ENCODE data around the gene PSPC1. TPM values are rescaled to one million over a fixed set of nuclear protein-coding genes. Genes with fewer than 3 reads are reported as not detected.

The PSPC1 gene
- polyA plus RNA-seq, 1 experiment: 42.9 TPM

GRCh38 chr13:19810996-19811881, 28.5 kb upstream of the PSPC1 start:
- TF ChIP-seq CTCF (IDR thresholded peaks at IDR 0.05; ENCODE audit: low read depth, low read length): no peak
- Histone ChIP-seq H3K4me3 (ENCODE audit: low read depth, low read length) (no peak overlapping the region), H3K9me3 (ENCODE audit: control insufficient read depth, insufficient read depth, low read length) (peaks cover 3% of the 10 kb centered on the region; the same call in 1 of the 2 replicates), H3K27ac (ENCODE audit: low read depth, low read length) (no peak overlapping the region), H3K27me3 (ENCODE audit: control insufficient read depth, insufficient read depth, low read length) (no peaks in the 10 kb centered on the region)
- DNase-seq (ENCODE audit: low read depth, low spot score): no peak
- ChIA-PET POLR2A (no interaction called here), CTCF (interaction anchor here (1.3 kb wide), 1 partner anchor 19 kb away, joined by 3 read pairs; no protein-coding TSS in a partner anchor)

GRCh38 chr13:19810151-19810550, 27.4 kb upstream of the PSPC1 start:
- ChIA-PET CTCF (interaction anchor here (1.3 kb wide), 1 partner anchor 18 kb away, joined by 3 read pairs; no protein-coding TSS in a partner anchor), POLR2A (no interaction called here)
- Histone ChIP-seq H3K27ac (ENCODE audit: low read depth, low read length) (no peak overlapping the region), H3K27me3 (ENCODE audit: control insufficient read depth, insufficient read depth, low read length) (no peaks in the 10 kb centered on the region), H3K4me3 (ENCODE audit: low read depth, low read length) (no peak overlapping the region), H3K9me3 (ENCODE audit: control insufficient read depth, insufficient read depth, low read length) (peaks cover 3% of the 10 kb centered on the region; the same call in 1 of the 2 replicates)
- no peak for DNase-seq (ENCODE audit: low read depth, low spot score)
- TF ChIP-seq CTCF (IDR thresholded peaks at IDR 0.05; ENCODE audit: low read depth, low read length): no peak

- ChIA-PET POLR2A (interaction anchor here (0.6 kb wide), 1 partner anchor 15 kb away, joined by 3 read pairs; no protein-coding TSS in a partner anchor), CTCF (no interaction called here)
- no peak for DNase-seq (ENCODE audit: low read depth, low spot score)
- no peak for TF ChIP-seq CTCF (IDR thresholded peaks at IDR 0.05; ENCODE audit: low read depth, low read length)
- Histone ChIP-seq H3K27me3 (ENCODE audit: control insufficient read depth, insufficient read depth, low read length) (no peaks in the 10 kb centered on the region), H3K4me3 (ENCODE audit: low read depth, low read length) (no peak overlapping the region), H3K9me3 (ENCODE audit: control insufficient read depth, insufficient read depth, low read length) (no peaks in the 10 kb centered on the region), H3K27ac (ENCODE audit: low read depth, low read length) (no peak overlapping the region)
These were observed 23.0 kb upstream of the PSPC1 start for GRCh38 chr13:19805765-19806164.

GRCh38 chr13:19795956-19796355, 13.2 kb upstream of the PSPC1 start:
- Histone ChIP-seq H3K27me3 (ENCODE audit: control insufficient read depth, insufficient read depth, low read length) (no peaks in the 10 kb centered on the region), H3K27ac (ENCODE audit: low read depth, low read length) (no peak overlapping the region), H3K4me3 (ENCODE audit: low read depth, low read length) (no peak overlapping the region), H3K9me3 (ENCODE audit: control insufficient read depth, insufficient read depth, low read length) (no peaks in the 10 kb centered on the region)
- DNase-seq (ENCODE audit: low read depth, low spot score): no peak
- TF ChIP-seq CTCF (IDR thresholded peaks at IDR 0.05; ENCODE audit: low read depth, low read length): no peak
- ChIA-PET POLR2A (no interaction called here), CTCF (interaction anchor here (0.7 kb wide), 1 partner anchor 10 kb away, joined by 3 read pairs; no protein-coding TSS in a partner anchor)

GRCh38 chr13:19794631-19795030, 11.9 kb upstream of the PSPC1 start:
- ChIA-PET CTCF (no interaction called here), POLR2A (interaction anchor here (0.5 to 0.6 kb wide), 2 partner anchors 45 to 100 kb away, joined by 4 to 9 read pairs; no protein-coding TSS in a partner anchor)
- peak overlapping the region; percentile 57 for H3K27ac ChIP-seq (ENCODE audit: low read depth, low read length)
- no peak overlapping the region for H3K4me3 ChIP-seq (ENCODE audit: low read depth, low read length)
- TF ChIP-seq CTCF (IDR thresholded peaks at IDR 0.05; ENCODE audit: low read depth, low read length): no peak
- no peaks in the 10 kb centered on the region for H3K9me3 ChIP-seq (ENCODE audit: control insufficient read depth, insufficient read depth, low read length)
- no peak for DNase-seq (ENCODE audit: low read depth, low spot score)
- no peaks in the 10 kb centered on the region for H3K27me3 ChIP-seq (ENCODE audit: control insufficient read depth, insufficient read depth, low read length)
